HG02970 (cell line): ENCODE measurements around the gene AFF3.
"Not testable (repeated sequence)": the region's sequence is repeated elsewhere in the genome, so short reads cannot be mapped to it uniquely, and the experiment has no call there.

Experiments used
- ATAC-seq: cut with Tn5 transposase; IDR thresholded peaks from one replicate; pipeline ENCODE4 v1.9.1; 2021; ENCODE audit warnings: mild to moderate bottlenecking, moderate library complexity, moderate number of reproducible peaks; ENCODE audit not compliant: unreplicated experiment, low FRiP score

The AFF3 gene

GRCh38 chr2:99735314-99735713 lies 407.1 kb downstream of the AFF3 start:
- not testable (repeated sequence) for ATAC-seq

GRCh38 chr2:99734236-99734635 lies 408.2 kb downstream of the AFF3 start:
- ATAC-seq: no peak

- no peak for ATAC-seq
These were observed 413.0 kb downstream of the AFF3 start for GRCh38 chr2:99729104-99730025.

- ATAC-seq: no peak
These were observed 414.2 kb downstream of the AFF3 start for GRCh38 chr2:99728166-99728565.

GRCh38 chr2:99727199-99727598 lies 415.2 kb downstream of the AFF3 start:
- ATAC-seq: no peak

GRCh38 chr2:99726691-99727090 lies 415.7 kb downstream of the AFF3 start:
- no peak for ATAC-seq

- no peak for ATAC-seq
These were observed 416.6 kb downstream of the AFF3 start for GRCh38 chr2:99725820-99726219.

GRCh38 chr2:99722476-99722875 lies 419.9 kb downstream of the AFF3 start:
- no peak for ATAC-seq

- ATAC-seq: no peak
These were observed 423.3 kb downstream of the AFF3 start for GRCh38 chr2:99719102-99719501.

GRCh38 chr2:99715956-99716355 lies 426.4 kb downstream of the AFF3 start:
- ATAC-seq: no peak

GRCh38 chr2:99714349-99714748 lies 428.0 kb downstream of the AFF3 start:
- ATAC-seq: no peak

- no peak for ATAC-seq
These were observed 431.2 kb downstream of the AFF3 start for GRCh38 chr2:99711144-99711543.

- ATAC-seq: no peak
These were observed 431.7 kb downstream of the AFF3 start for GRCh38 chr2:99710721-99711120.

- ATAC-seq: no peak
These were observed 433.2 kb downstream of the AFF3 start for GRCh38 chr2:99709229-99709628.

- no peak for ATAC-seq
These were observed 434.2 kb downstream of the AFF3 start for GRCh38 chr2:99708231-99708630.

- ATAC-seq: no peak
These were observed 434.8 kb downstream of the AFF3 start for GRCh38 chr2:99707592-99707991.

- no peak for ATAC-seq
These were observed 435.7 kb downstream of the AFF3 start for GRCh38 chr2:99706735-99707134.

GRCh38 chr2:99701503-99701902 lies 440.9 kb downstream of the AFF3 start:
- ATAC-seq: no peak

- ATAC-seq: no peak
These were observed 441.6 kb downstream of the AFF3 start for GRCh38 chr2:99700482-99701398.

GRCh38 chr2:99698896-99699295 lies 443.5 kb downstream of the AFF3 start:
- no peak for ATAC-seq
